H9 (cell line): ENCODE measurements around the gene CCNI2. TPM values are rescaled to one million over a fixed set of nuclear protein-coding genes. Genes with fewer than 3 reads are reported as not detected.

ENCODE experiments used
- DNase-seq: peaks from one replicate; pipeline ENCODE4 v3.0.0-alpha.2; 2017
- H2AFZ ChIP-seq: one replicate; pipeline ENCODE4 v1.6.1; 2013; ENCODE audit warnings: mild to moderate bottlenecking, low read length, control low read depth, moderate library complexity
- H2AK5ac ChIP-seq: 2 replicates; pipeline ENCODE4 v1.6.1; 2013; ENCODE audit warnings: low read length, control low read depth, mixed read lengths; ENCODE audit not compliant: insufficient read length
- H2BK120ac ChIP-seq: one replicate; pipeline ENCODE4 v1.6.1; 2013; ENCODE audit warnings: low read depth, mild to moderate bottlenecking, low read length, control low read depth, inconsistent platforms; ENCODE audit not compliant: poor library complexity, severe bottlenecking
- H2BK12ac ChIP-seq: 2 replicates; pipeline ENCODE4 v1.6.1; 2013; ENCODE audit warnings: low read length, control low read depth, mixed read lengths, low read depth; ENCODE audit not compliant: insufficient read length
- H2BK15ac ChIP-seq: 2 replicates; pipeline ENCODE4 v1.6.1; 2013; ENCODE audit warnings: low read depth, low read length, control low read depth
- H2BK20ac ChIP-seq: one replicate; pipeline ENCODE4 v1.6.1; 2013; ENCODE audit warnings: low read depth, mild to moderate bottlenecking, low read length, control low read depth, inconsistent platforms; ENCODE audit not compliant: poor library complexity, severe bottlenecking
- H2BK5ac ChIP-seq: 2 replicates; pipeline ENCODE4 v1.6.1; 2013; ENCODE audit warnings: low read length, control low read depth, mixed read lengths; ENCODE audit not compliant: insufficient read length
- H3K14ac ChIP-seq: 2 replicates; pipeline ENCODE4 v1.6.1; 2013; ENCODE audit warnings: low read length, control low read depth; ENCODE audit not compliant: insufficient read depth
- H3K18ac ChIP-seq: 2 replicates; pipeline ENCODE4 v1.6.1; 2013; ENCODE audit warnings: low read depth, mild to moderate bottlenecking, mixed read lengths, low read length, control low read depth; ENCODE audit not compliant: insufficient read length
- H3K23ac ChIP-seq: 2 replicates; pipeline ENCODE4 v1.6.1; 2013; ENCODE audit warnings: low read length, control low read depth, mixed read lengths, low read depth; ENCODE audit not compliant: insufficient read length
- H3K23me2 ChIP-seq: 2 replicates; pipeline ENCODE4 v1.6.1; 2013; ENCODE audit warnings: low read depth, mild to moderate bottlenecking, mixed read lengths, low read length, control low read depth; ENCODE audit not compliant: insufficient read length, poor library complexity, severe bottlenecking
- H3K27ac ChIP-seq: 2 replicates; pipeline ENCODE4 v1.5.1; 2013; ENCODE audit warnings: low read length, control low read depth, mixed read lengths, low read depth; ENCODE audit not compliant: insufficient read length
- H3K27me3 ChIP-seq: 2 replicates; pipeline ENCODE4 v1.6.1; 2013; ENCODE audit warnings: low read length, control low read depth, inconsistent platforms; ENCODE audit not compliant: insufficient read depth
- H3K4ac ChIP-seq: 2 replicates; pipeline ENCODE4 v1.6.1; 2013; ENCODE audit warnings: low read depth, mild to moderate bottlenecking, control low read depth, inconsistent platforms, low read length, moderate library complexity
- H3K4me1 ChIP-seq: 2 replicates; pipeline ENCODE4 v1.6.1; 2013; ENCODE audit warnings: low read length, control low read depth, inconsistent platforms; ENCODE audit not compliant: insufficient read depth
- H3K4me2 ChIP-seq: 2 replicates; pipeline ENCODE4 v1.6.1; 2013; ENCODE audit warnings: low read length, control low read depth, mixed read lengths; ENCODE audit not compliant: insufficient read length, insufficient read depth
- H3K56ac ChIP-seq: 2 replicates; pipeline ENCODE4 v1.6.1; 2013; ENCODE audit warnings: low read depth, mild to moderate bottlenecking, mixed read lengths, low read length, control low read depth; ENCODE audit not compliant: insufficient read length
- H3K79me1 ChIP-seq: 2 replicates; pipeline ENCODE4 v1.6.1; 2013; ENCODE audit warnings: low read depth, mild to moderate bottlenecking, moderate library complexity, low read length, control low read depth, inconsistent platforms; ENCODE audit not compliant: insufficient read depth, poor library complexity, severe bottlenecking
- H3K79me2 ChIP-seq: 2 replicates; pipeline ENCODE4 v1.6.1; 2013; ENCODE audit warnings: low read length, control low read depth, inconsistent platforms; ENCODE audit not compliant: insufficient read depth
- H3K9ac ChIP-seq: 2 replicates; pipeline ENCODE4 v1.6.1; 2013; ENCODE audit warnings: low read length, control low read depth, mixed read lengths; ENCODE audit not compliant: insufficient read length; ENCODE audit errors: extremely low read depth
- H3K9me3 ChIP-seq: one replicate; pipeline ENCODE4 v1.6.1; 2013; ENCODE audit warnings: low read depth, low read length, inconsistent platforms; ENCODE audit not compliant: control insufficient read depth
- H3T11ph ChIP-seq: one replicate; pipeline ENCODE4 v1.6.1; 2013; ENCODE audit warnings: mild to moderate bottlenecking, low read length, control low read depth, inconsistent platforms
- H4K20me1 ChIP-seq: one replicate; pipeline ENCODE4 v1.6.1; 2013; ENCODE audit not compliant: control insufficient read depth, insufficient read length, insufficient read depth
- H4K5ac ChIP-seq: 2 replicates; pipeline ENCODE4 v1.6.1; 2013; ENCODE audit warnings: low read depth, mild to moderate bottlenecking, mixed read lengths, low read length, control low read depth; ENCODE audit not compliant: insufficient read length
- H4K8ac ChIP-seq: replicated peaks from 2 replicates; pipeline ENCODE4 v1.6.1; 2013; ENCODE audit warnings: low read length, control low read depth, mixed read lengths, low read depth; ENCODE audit not compliant: insufficient read length
- H4K91ac ChIP-seq: 2 replicates; pipeline ENCODE4 v1.6.1; 2013; ENCODE audit warnings: low read depth, mild to moderate bottlenecking, moderate library complexity, mixed read lengths, low read length, control low read depth; ENCODE audit not compliant: insufficient read length
- H3K27ac Mint-ChIP-seq, 3 experiments: 2 replicates in 2 of 3; 3 replicates in 1 of 3; pipeline ENCODE4 v1.8.0; 2020 to 2021; ENCODE audit warnings: mixed read lengths in 3 of 3, mild to moderate bottlenecking in 1 of 3, moderate library complexity in 1 of 3
- H3K27me3 Mint-ChIP-seq: 2 replicates; pipeline ENCODE4 v1.8.0; 2021; ENCODE audit warnings: low read depth, mild to moderate bottlenecking, moderate library complexity, mixed read lengths
- H3K36me3 Mint-ChIP-seq, 3 experiments: 2 replicates in 2 of 3; 3 replicates in 1 of 3; pipeline ENCODE4 v1.8.0; 2020 to 2021; ENCODE audit warnings: low read depth in 3 of 3, mixed read lengths in 3 of 3; ENCODE audit not compliant: insufficient read depth in 1 of 3
- H3K4me1 Mint-ChIP-seq, 2 experiments: 2 replicates each; pipeline ENCODE4 v1.8.0; 2020; ENCODE audit warnings: mixed read lengths in 2 of 2
- H3K4me3 Mint-ChIP-seq, 2 experiments: 2 replicates in 1 of 2; 3 replicates in 1 of 2; pipeline ENCODE4 v1.8.0; 2020 to 2021; ENCODE audit warnings: mild to moderate bottlenecking in 2 of 2, mixed read lengths in 2 of 2, moderate library complexity in 1 of 2
- H3K9me3 Mint-ChIP-seq, 2 experiments: 2 replicates in 1 of 2; 3 replicates in 1 of 2; pipeline ENCODE4 v1.8.0; 2020; ENCODE audit warnings: mild to moderate bottlenecking in 2 of 2, mixed read lengths in 2 of 2, moderate library complexity in 1 of 2
- CTCF ChIP-seq: fragments of 200-600 bp; sonication (generic); conservative IDR thresholded peaks from 3 replicates; pipeline ENCODE4 v1.8.0; 2021; ENCODE audit warnings: antibody characterized with exemption, mild to moderate bottlenecking
- WGBS: extraction: QIAGEN DNeasy Blood & Tissue Kit; methylation state at CpG from one replicate; pipeline ENCODE4 v1.1.7; 2013; ENCODE audit warnings: missing lambda C conversion rate, low lambda C conversion rate, mixed read lengths; ENCODE audit not compliant: insufficient read length; ENCODE audit errors: extremely low coverage; 5-methylcytosine and 5-hydroxymethylcytosine counted together
- total RNA-seq: library from RNA; stranded (reverse); gene quantifications from 2 replicates; pipeline ENCODE4 v1.2.1, GENCODE V29; 2021

CCNI2 gene
- total RNA-seq, 1 experiment from 2014 or later = 0.57 TPM

DNA sequence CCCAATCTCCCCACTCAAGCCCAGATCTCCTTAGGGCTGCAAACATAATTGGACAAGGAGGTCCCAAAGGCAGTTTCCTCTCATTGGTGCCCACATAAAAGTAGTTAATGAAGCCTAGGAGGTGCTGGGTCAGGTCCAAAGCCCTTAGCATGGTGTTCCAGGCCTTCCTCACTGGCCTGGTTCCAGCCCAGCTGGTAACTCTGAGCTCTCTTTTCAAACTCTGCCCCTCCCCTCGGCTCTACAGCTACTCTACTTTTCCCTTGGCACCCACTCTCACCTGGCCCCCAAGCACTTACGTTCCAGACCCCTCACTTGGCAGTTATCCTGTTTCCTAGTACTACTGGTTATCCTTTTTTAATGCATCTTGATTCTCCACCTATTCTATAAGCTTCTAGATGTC is 19.9 kb downstream of the CCNI2 start:
- Histone ChIP-seq H3K4me1 (peaks cover 3% of the 10 kb centered on the region; the same call in 1 of the 2 replicates), H3K18ac (no peak overlapping the region), H3K9me3 (no peaks in the 10 kb centered on the region), H3K27me3 (no peaks in the 10 kb centered on the region), H4K8ac (no peak overlapping the region), H2BK20ac (no peak overlapping the region), H4K20me1 (peaks cover 2% of the 10 kb centered on the region), H4K5ac (no peak overlapping the region), H2BK15ac (no peak overlapping the region), H2BK5ac (no peak overlapping the region), H3K27ac (no peak overlapping the region), H3K23ac (no peak overlapping the region), H2BK12ac (no peak overlapping the region), H3K14ac (no peak overlapping the region), H3K23me2 (no peaks in the 10 kb centered on the region), H3K79me1 (no peaks in the 10 kb centered on the region), H2AFZ (no peak overlapping the region), H3K9ac (no peak overlapping the region), H2BK120ac (no peak overlapping the region), H3K79me2 (no peaks in the 10 kb centered on the region), H2AK5ac (no peak overlapping the region), H3K56ac (no peak overlapping the region), H3T11ph (no peak overlapping the region), H3K4ac (no peak overlapping the region), H3K4me2 (no peak overlapping the region), H4K91ac (no peak overlapping the region)
- DNase-seq = no peak
- WGBS = no CpG with 5 or more reads among the region's 2 CpGs
- Mint-ChIP-seq H3K4me3 (no peak overlapping the region), H3K4me1 (peaks cover 16 to 18% of the 10 kb centered on the region in 2 experiments), H3K9me3 (no peaks in the 10 kb centered on the region), H3K27me3 (peaks cover 6% of the 10 kb centered on the region; the same call in 1 of the 2 replicates), H3K27ac (no peak overlapping the region), H3K36me3 (peaks cover 3 to 16% (median 15%) of the 10 kb centered on the region in 3 experiments; a peak in 6 of 7 replicates)
- TF ChIP-seq CTCF = no peak
